HPDE6-E6E7 (cell line): ENCODE data around the gene TRPC4AP.
"Not testable (repeated sequence)": the region's sequence is repeated elsewhere in the genome, so short reads cannot be mapped to it uniquely, and the experiment has no call there.

Experiments used
- DNase-seq: peaks from one replicate; pipeline ENCODE4 v3.0.0; 2011; ENCODE audit warnings: missing footprints; ENCODE audit errors: extremely low spot score

TRPC4AP gene

DNA sequence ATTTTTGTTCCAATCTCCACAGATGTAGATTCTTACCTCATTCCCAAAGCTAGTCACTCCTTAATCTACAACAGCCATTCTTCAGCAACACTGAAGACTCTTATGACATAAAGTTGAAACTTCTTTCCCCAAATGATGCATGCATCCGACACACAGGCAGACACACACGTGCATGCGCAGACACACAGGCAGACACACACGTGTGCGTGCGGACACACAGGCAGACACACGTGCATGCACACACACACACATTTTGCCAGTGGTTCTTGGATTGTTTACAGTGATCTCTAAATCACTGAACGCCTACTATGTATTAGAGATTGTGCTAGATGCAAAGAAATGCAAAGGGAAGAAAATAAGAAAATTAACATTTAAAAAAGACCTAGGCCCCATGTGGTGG lies 9.0 kb upstream of the TRPC4AP start:
- no peak for DNase-seq

DNA sequence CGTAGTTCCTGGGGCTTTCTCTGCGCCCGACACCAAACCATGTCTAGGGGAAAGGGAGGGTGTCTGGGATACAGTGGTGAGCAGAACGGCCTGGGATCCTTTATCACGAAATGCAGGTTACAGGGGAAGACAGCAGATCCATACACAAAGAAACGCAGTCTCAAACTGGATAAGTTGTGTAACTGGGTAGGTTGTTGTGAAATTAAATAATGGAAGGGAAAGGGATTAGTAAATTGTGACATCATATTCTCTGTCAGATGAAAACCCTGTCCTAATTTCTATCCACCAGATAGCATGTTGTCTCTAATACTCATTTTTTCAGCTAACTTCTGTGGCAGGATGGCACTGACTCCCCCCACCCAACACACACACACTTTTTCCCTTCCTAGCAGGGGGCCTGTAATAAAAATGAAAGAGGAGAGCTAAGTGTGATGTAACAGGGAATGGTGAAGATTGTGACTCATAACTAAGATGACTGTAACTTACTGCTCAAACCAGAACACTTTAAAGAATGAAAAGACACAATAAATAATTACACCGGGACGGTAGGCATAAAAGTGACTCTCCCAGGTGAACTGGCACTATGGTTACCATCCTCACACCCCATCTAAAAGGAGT lies 769 bp upstream of the TRPC4AP start:
- DNase-seq = peak; percentile 89

DNA sequence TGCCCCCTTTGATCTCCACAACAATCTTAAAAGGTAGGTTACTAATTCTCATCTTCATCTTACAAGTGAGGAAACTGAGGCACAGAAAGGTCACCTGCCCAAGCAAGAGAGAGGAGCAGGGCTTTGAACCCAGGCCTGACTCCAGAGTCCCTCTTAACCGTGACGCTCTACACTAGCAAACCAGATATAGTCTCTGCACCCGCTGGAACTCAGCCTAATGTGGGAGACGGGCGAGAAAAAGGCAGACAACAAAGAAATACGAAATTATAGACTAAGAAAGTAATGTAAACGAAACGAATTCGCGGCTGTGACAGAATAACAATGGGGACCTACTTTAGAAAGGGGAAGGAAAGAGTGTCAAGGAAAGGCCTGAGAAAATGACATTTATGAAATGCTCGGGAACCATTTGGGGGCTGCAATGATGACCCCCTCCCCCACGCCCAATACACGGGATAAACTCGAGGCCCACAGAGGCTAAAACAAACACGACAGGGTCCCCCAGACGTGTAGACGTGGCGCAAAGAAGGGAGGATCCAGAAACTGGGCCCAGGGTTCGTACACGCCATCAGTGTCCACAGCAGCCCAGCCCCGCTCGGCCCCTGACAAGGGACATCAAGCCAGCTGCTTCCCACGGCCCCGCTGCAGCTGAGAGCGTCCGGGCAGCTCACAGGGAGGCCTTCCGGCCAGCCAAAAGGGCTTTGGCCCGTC lies 637 bp downstream of the TRPC4AP start:
- DNase-seq = peak; percentile 28

DNA sequence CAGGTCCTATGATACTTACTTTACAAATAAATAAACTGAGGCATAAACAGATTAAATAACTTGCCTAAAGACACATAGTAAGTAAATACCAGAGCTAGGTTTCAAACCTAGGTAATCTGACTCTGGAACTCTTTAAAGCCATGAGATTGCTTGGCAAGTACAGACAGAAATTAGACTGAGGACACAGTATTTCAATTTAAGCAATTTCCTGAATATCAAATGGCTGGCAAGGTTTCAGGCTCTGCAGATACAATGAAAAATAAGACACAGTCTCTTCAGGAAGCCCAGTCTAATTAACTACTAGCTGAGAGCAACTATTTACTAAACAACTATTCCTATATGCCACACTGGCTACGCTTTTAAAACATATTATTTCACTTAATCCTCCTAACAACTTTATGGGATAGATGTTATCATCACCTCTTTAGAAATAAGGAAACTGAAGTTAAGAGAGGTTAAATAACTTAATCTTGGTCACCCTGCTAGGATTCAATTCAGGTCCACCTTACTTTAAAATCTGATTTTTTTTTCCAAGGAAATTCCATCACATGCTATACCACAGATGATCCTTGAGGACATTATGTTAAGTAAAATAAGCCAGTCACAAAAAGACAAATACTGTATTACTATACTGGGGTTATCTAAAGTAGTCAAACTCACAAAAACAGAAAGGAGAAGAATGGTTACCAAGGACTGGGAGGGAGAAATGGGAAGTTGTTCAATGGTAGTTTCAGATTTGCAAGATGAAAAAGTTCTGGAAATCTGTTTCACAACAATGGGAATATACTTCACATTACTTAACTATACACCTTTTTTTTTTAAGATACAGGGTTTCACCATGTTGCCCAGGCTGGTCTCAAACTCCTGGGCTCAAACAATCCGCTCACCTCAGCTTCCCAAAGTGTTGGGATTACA lies 4.1 kb downstream of the TRPC4AP start:
- no peak for DNase-seq

DNA sequence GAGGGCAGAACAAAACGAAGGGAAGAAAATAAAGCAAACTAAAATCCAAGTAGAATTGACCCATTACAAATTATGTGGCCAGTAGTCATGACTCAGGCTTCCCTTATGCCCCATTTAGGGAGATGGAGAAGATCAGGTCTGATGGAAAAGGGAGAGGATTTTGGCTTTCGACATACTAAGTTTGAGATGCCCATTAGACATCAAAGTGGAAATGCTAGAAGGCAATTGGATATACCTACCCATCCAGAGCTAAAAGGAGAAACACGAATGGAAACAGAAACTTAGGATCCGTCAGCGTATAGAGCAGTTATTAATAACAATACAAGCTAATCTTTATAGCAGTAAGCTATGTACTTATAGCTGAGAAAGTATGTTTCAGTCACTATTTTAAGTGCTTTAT lies 4.8 kb downstream of the TRPC4AP start:
- DNase-seq = no peak

DNA sequence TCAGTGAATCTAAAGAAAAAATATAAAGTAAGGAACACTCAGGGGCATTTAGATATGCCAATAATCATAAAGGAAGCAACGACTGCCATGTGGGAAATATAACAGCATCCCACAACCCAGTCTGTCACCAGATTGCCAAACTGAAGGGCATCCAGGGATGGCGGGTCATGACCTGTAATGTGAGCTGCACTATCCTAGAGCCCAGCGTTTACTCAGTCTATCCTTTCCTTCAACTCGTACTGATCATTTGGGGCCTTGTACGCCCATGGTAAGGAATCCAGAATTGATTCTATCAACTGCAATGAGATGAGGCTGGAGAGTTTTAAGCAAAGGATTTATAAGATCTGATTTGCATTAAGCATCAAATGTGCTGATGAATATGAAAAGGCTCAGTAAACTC lies 5.3 kb downstream of the TRPC4AP start:
- DNase-seq = no peak

DNA sequence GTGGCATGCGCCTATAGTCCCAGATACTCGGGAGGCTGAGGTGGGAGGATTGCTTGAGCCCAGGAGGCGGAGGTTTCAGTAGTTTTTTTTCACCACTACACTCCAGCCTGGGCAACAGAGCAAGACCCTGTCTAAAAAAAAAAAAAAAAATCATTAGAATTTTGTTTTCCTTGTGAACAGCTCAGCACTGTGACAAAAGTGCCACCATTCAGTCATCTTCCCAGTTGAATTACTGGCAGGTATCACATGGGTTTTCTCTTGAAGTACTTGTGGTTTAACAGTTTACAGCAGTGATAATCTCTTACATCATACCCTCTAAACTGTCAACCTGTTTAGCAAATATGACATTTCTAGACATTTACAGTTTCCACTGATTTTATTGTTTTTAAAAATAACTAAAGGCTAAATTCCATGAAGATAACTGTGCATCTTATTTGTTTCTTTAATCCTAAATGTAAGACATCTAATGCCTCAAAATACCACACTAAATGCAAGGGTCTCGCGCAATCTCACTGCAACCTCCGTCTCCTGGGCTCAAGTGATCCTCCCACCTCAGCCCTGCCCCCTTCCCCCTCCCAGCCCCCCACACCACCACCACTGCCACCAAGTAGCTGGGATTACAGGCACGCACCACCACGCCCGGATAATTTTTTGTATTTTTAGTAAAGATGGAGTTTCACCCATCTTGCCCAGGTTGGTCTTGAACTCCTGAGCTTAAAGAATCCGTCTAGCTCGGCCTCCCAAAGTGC lies 7.0 kb downstream of the TRPC4AP start:
- DNase-seq = no peak

DNA sequence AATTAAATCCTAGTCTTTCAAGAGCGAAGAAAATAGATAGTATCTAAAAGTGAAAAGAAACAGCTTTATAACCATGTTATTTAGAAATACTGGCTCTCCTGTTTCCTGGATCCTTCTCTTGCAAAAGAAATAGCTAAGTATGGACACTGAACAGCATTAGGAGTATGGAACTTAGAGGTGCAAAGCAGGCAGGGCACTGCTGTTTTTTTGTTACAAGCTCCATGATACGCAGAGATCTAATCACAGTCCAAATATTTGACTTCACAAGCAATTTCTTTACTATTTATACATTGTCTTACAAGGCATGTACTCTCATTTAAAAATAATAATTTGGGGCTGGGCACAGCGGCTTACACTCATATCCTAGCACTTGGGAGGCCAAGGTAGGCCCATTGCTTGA lies 7.6 kb downstream of the TRPC4AP start:
- DNase-seq = no peak

DNA sequence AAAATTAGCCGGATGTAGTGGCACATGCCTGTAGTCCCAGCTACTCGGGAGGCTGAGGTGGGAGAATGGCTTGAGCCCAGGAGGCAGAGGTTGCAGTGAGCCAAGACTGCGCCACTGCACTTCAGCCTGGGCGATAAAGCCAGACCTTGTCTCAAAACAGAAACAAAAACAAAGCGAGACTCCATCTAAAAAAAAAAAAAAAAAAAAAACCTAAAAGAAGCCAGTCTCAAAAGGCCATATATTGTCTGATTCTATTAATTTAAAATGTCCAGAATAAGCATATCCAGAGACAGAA lies 12.3 kb downstream of the TRPC4AP start:
- not testable (repeated sequence) for DNase-seq

DNA sequence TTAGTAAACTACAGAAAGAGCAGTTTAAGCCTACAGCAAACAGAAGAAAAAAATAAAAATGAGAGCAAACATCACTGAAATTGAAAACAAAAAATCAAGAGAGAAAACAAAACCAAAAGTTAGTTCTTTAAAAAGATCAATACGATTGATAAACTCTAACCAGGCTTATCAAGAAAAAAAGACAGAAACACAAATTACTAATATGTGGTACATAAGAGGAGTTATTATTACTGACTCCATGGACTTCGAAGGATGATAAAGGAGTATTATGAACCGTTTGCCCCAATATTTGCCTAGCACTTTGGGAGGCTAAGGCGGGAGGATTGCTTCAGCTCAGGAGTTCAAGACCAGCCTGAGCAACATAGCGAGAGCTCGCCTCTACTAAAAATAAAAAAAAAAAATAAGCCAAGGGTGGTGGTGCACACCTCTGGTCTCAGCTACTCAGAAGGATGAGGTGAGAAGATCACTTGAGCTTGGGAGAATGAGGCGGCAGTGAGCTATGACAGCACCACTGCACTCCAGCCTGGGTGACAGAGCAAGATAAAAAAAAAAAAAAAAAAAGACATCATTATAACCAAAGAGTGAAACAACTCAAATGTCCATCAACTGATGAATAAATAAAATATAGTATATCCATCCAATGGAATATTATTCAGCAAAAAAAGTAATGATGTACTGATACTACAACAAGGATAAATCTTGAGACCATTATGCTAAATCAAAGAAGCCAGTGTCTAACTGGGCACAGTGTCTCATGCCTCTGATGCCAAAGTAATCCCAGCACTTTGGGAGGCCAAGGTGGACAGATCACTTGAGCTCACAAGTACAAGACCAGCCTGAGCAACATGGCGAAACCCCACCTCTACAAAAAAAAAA lies 12.9 kb downstream of the TRPC4AP start:
- DNase-seq = no peak

DNA sequence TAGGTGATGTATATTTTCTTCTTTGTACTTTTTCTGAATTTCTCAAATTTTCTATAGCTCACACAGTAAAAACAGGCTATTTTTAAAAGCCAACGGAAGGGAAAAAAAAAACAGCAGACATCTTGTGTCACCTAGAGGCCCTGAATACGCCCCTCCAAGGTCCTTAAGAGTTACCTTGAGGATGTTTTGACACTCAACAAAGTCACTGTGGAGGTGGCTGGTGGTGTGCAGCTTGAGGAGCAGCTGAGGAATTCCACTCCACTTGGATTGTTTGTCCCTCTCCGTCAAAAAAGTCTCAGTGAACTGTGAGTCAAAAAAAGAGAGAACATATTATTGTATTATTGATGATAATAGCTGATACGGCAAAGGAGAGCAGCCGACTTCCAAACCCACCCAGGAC lies 14.7 kb downstream of the TRPC4AP start:
- DNase-seq = no peak

DNA sequence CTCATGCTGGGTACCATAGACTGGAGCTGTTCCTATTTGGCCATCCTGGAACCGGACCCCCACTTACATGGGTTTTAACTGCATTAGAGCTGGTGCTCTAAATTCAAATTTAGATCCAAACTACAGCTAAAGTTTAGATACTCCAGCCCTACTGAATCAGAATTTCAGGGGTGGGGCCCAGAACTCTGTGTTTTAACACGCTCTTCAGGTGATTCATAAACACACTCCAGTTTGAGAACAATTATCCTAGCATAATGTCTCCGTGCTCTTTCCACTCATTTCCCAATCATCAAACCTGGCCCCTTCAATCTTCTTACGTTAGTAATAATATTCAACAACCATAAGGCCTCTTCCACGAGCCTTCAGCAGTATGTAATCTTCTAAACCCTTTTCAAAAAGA lies 15.3 kb downstream of the TRPC4AP start:
- DNase-seq = no peak

DNA sequence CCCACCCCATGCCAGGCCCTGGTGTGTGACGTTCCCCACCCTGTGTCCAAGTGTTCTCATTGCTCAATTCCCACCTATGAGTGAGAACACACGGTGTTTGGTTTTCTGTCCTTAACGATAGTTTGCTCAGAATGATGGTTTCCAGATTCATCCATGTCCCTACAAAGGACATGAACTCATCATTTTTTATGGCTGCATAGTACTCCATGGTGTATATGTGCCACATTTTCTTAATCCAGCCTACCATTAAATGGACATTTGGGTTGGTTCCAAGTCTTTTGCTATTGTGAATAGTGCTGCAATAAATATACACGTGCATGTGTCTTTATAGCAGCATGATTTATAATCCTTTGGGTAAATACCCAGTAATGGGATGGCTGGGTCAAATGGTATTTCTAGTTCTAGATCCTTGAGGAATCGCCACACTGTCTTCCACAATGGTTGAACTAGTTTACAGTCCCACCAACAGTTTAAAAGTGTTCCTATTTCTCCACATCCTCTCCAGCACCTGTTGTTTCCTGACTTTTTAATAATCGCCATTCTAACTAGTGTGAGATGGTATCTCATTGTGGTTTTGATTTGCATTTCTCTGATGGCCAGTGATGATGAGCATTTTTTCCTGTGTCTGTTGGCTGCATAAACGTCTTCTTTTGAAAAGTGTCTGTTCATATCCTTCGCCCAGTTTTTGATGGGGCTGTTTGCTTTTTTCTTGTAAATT lies 21.0 kb downstream of the TRPC4AP start:
- DNase-seq = not testable (repeated sequence)

DNA sequence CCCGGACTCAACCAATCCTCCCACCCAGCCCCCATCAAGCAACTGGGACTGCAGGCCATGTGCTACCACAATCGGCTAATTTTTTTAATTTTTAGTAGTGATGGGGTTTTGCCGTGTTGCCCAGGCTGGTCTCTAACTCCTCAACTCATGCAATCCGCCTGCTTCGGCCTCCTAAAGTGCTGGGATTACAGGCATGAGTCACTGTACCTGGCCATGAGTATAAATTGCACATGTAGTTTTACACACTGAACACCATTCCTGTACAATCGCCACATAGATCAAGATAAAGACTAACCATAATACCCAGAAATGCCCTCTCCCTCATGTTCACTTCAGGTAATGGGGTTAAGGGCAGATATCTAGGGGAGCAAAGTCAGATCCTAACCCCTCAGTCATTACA lies 26.4 kb downstream of the TRPC4AP start:
- no peak for DNase-seq

DNA sequence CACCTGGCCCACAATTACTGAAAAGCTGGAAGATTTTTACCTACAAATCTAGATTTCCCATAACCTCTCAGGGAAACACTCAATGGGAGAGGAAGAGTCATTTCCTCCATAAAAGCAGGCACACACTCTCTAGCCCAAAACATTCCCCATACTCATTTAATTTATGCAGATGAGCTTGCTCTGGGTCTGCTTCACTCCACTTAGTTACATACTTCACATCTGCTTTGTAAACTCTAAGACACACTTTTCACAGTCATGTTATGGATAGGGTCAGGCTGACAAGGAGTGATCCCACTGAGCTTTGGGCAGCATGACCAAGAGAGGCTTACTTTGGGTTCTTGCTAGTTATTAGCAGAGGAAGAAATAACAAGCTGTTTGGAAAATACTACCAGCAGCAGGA lies 27.4 kb downstream of the TRPC4AP start:
- no peak for DNase-seq

DNA sequence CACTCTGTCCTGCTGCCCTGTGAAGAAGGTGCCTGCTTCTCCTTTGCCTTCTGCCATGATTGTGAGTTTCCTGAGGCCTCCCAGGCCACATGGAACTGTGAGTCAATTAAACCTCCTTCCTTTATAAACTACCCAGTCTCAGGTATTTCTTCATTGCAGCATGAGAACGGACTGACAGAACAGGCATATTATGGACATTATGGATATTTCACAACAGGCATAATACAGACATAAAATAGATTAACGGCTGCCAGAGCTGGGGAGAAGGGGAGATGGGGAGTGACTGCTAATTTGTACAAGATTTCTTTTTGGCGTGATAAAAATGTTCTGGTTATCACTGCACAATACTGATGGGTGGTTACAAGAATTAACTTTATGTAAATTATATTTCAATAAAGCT lies 29.4 kb downstream of the TRPC4AP start:
- DNase-seq = no peak

DNA sequence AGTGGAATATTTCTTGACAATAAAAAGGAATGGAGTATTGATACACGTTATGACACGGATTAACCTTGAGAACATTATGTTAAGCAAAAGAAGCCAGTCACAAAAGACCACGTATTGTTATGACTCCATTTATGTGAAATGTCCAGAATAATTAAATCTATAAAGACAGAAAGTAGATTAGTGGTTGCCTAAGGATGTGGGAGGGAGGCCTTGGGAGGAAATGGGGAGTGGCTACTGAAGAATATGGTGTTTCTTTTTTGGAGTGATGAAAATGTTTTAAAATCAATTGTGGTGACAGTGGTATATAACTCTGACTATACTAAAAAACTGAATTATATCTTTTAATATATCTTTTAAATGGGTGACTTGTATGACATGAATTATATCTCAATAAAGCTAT lies 30.1 kb downstream of the TRPC4AP start:
- no peak for DNase-seq

DNA sequence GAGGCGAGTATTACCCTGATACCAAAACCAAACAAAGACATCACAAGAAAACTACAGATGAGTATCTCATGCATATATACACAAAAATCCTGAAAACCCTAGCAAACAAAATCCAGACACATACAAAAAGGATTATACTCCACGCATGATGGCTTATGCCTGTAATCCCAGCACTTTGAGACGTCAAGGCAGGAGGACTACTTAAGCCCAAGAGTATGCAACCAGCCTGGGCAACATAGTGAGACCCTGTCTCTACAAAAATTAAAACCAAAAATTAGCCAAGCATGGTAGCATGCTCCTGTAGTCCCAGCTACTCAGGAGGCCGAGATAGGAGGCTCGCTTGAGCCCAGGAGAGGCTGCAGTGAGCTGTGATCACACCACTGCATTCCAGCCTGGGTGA lies 32.4 kb downstream of the TRPC4AP start:
- no peak for DNase-seq

DNA sequence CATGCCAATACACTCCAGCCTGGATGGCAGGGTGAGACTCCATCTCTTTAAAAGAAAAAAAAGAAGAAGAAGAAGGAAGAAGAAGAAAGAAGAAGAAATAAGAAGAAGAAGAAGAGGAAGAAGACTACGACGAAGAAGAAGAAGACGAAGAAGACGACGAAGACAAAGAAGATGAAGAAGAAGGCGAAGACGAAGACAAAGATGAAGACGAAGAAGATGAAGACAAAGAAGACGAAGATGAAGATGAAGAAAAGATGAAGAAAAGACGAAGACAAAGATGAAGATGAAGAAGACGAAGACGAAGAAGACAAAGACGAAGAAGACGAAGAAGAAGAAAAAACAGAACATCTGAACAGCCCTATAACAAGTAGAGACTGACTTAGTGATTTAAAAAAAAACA lies 33.0 kb downstream of the TRPC4AP start:
- DNase-seq = no peak

DNA sequence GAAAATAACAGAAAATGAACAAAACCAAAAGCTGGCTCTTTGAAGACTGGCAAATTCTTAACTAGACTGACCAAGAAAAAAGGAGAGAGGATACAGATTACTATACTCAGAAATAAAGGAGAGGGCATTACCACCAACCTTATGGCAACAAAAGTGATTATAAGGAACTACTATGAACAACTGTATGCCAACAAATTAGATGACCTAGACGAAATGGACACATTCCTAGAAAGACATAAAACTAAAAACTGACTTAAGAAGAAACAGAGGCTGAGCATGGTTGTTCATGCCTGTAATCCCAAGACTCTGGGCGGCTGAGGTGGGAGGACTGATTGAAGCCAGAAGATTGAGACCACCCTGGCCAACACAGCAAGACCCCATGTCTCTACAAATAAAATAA lies 33.5 kb downstream of the TRPC4AP start:
- no peak for DNase-seq
